Measurements from ENCODE around the gene CCDC187.

Gene CCDC187

GRCh38 chr9:136219276-136219675 lies 84.6 kb downstream of the CCDC187 start:
- no peak for TF ChIP-seq CTCF (IDR thresholded peaks at IDR 0.05; ENCODE audit: insufficient read depth, low read depth, low read length, missing control alignments)
- no peak overlapping the region for H3K4me3 ChIP-seq (ENCODE audit: low read depth, low read length)
- no peak for DNase-seq (ENCODE audit: low read depth)

GRCh38 chr9:136218673-136219072 lies 85.2 kb downstream of the CCDC187 start:
- no peak overlapping the region for H3K4me3 ChIP-seq (ENCODE audit: low read depth, low read length)
- TF ChIP-seq CTCF (IDR thresholded peaks at IDR 0.05; ENCODE audit: insufficient read depth, low read depth, low read length, missing control alignments) = no peak
- DNase-seq (ENCODE audit: low read depth) = no peak

- no peak for DNase-seq (ENCODE audit: low read depth)
- no peak overlapping the region for H3K4me3 ChIP-seq (ENCODE audit: low read depth, low read length)
- no peak for TF ChIP-seq CTCF (IDR thresholded peaks at IDR 0.05; ENCODE audit: insufficient read depth, low read depth, low read length, missing control alignments)
Measured at GRCh38 chr9:136218271-136218670, 85.6 kb downstream of the CCDC187 start.

- no peak for TF ChIP-seq CTCF (IDR thresholded peaks at IDR 0.05; ENCODE audit: insufficient read depth, low read depth, low read length, missing control alignments)
- DNase-seq (ENCODE audit: low read depth) = no peak
- no peak overlapping the region for H3K4me3 ChIP-seq (ENCODE audit: low read depth, low read length)
Measured at GRCh38 chr9:136216541-136217244, 87.2 kb downstream of the CCDC187 start.

- DNase-seq (ENCODE audit: low read depth) = no peak
- TF ChIP-seq CTCF (IDR thresholded peaks at IDR 0.05; ENCODE audit: insufficient read depth, low read depth, low read length, missing control alignments) = no peak
- no peak overlapping the region for H3K4me3 ChIP-seq (ENCODE audit: low read depth, low read length)
Measured at GRCh38 chr9:136213733-136214132, 90.2 kb downstream of the CCDC187 start.

GRCh38 chr9:136212345-136212950 lies 91.4 kb downstream of the CCDC187 start:
- no peak overlapping the region for H3K4me3 ChIP-seq (ENCODE audit: low read depth, low read length)
- DNase-seq (ENCODE audit: low read depth) = no peak
- TF ChIP-seq CTCF (IDR thresholded peaks at IDR 0.05; ENCODE audit: insufficient read depth, low read depth, low read length, missing control alignments) = no peak
